Measurements from ENCODE around the gene KLHL29.

DNA sequence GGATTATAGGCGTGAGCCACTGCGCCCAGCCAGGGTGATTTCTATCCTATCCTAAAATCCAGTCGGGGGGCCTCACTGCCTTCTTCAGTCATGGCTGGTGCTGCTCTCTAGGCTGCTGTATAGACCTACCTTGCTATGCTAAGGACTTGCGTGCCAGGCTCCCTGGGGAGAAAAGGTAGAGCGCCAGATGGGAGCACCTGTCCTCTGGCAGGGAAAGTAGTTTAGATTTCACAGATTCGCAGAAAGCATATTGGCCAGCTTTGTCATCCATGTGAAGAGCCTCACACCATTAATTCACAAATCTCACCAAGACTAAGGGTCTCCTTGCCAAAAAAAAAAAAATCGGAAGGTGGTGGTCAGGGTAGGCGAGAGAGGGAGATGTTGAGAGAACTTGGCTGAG is 324.3 kb downstream of the KLHL29 start:
- TF ChIP-seq, protein P1, sequence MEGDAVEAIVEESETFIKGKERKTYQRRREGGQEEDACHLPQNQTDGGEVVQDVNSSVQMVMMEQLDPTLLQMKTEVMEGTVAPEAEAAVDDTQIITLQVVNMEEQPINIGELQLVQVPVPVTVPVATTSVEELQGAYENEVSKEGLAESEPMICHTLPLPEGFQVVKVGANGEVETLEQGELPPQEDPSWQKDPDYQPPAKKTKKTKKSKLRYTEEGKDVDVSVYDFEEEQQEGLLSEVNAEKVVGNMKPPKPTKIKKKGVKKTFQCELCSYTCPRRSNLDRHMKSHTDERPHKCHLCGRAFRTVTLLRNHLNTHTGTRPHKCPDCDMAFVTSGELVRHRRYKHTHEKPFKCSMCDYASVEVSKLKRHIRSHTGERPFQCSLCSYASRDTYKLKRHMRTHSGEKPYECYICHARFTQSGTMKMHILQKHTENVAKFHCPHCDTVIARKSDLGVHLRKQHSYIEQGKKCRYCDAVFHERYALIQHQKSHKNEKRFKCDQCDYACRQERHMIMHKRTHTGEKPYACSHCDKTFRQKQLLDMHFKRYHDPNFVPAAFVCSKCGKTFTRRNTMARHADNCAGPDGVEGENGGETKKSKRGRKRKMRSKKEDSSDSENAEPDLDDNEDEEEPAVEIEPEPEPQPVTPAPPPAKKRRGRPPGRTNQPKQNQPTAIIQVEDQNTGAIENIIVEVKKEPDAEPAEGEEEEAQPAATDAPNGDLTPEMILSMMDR (conservative IDR thresholded peaks at IDR 0.05) = no peak
- no peak for TF ChIP-seq ZFX (IDR thresholded peaks at IDR 0.05)
